ENCODE data around the gene KIF6. TPM values are rescaled to one million over a fixed set of nuclear protein-coding genes. Genes with fewer than 3 reads are reported as not detected.

The KIF6 gene
- total RNA-seq, 4 donors from 2014 or later: 0.19 to 0.38 TPM; not detected in 2

DNA sequence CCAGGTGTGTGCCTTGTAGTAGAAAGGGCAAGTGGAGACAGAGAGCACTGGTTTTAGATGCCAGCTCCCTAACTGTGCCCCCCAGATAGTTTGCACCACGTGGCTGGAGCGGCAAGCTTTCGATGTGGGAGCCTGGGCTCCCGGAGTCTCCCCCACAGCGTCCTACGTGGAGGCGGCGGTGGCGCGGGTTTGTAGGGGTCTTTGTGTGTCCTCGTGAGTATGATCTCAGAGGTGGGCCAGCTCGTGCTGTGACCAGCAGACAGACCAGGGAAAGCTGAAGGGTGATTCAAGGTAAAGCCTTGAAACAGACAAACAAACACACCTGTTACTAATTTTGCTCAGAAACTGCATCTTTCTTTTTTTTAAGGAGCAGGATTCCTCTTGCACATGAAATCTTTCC lies 397.1 kb downstream of the KIF6 start:
- no peak for TF ChIP-seq CTCF (IDR thresholded peaks at IDR 0.05)
- DNase-seq (ENCODE audit: low spot score) (no peak), ATAC-seq (ENCODE audit: low FRiP score) (no peak)

DNA sequence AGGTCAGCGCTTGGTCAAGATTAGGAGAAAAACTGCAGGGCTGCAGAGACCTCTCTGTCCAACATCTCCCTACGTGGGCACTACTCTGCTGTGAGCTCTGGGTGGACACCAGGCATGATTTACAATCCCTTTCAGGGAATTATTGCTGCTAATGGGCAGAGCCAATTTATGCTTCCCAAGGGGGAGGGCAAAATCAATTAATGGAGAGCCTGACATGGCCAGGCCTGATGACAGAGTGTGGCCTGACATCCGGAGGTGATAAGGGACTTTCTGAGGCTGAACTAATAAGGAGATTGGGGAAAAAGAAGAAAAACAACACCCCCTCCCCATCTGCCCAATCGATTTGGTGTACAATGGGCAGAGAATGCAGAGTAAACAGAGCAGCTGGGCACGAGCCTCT lies 397.7 kb downstream of the KIF6 start:
- ATAC-seq (ENCODE audit: low FRiP score) (no peak), DNase-seq (ENCODE audit: low spot score) (no peak)
- no peak for TF ChIP-seq CTCF (IDR thresholded peaks at IDR 0.05)

- ATAC-seq (ENCODE audit: low FRiP score) (no peak), DNase-seq (ENCODE audit: low spot score) (no peak)
- no peak for TF ChIP-seq CTCF (IDR thresholded peaks at IDR 0.05)
Measured at GRCh38 chr6:39322306-39322850, 402.8 kb downstream of the KIF6 start, which contains the start of gene KCNK16. TSS of gene KCNK16 (minus strand) at chr6:39322702. CDS start at chr6:39322540, 162 bp downstream.

DNA sequence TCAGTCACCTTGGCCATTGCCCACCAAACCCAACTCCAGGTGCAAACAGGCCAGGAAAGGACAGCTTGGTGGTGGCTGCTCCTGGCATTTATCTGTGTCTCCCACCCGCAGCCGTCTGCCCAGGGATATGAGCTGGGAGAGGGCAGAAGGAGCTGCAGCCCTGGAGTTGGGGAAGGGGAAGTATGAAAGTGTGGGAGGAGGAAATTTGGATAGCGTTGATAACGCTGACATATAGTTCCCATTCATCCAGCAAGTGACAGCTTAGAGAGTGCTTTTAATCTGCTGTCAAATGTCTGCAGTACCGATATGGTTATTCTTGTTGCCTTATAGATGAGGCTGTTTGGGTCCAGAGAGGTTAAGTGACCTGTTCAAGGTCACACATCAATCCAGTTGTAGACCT lies 403.4 kb downstream of the KIF6 start:
- TF ChIP-seq CTCF (IDR thresholded peaks at IDR 0.05): no peak
- ATAC-seq (ENCODE audit: low FRiP score) (no peak), DNase-seq (ENCODE audit: low spot score) (no peak)

DNA sequence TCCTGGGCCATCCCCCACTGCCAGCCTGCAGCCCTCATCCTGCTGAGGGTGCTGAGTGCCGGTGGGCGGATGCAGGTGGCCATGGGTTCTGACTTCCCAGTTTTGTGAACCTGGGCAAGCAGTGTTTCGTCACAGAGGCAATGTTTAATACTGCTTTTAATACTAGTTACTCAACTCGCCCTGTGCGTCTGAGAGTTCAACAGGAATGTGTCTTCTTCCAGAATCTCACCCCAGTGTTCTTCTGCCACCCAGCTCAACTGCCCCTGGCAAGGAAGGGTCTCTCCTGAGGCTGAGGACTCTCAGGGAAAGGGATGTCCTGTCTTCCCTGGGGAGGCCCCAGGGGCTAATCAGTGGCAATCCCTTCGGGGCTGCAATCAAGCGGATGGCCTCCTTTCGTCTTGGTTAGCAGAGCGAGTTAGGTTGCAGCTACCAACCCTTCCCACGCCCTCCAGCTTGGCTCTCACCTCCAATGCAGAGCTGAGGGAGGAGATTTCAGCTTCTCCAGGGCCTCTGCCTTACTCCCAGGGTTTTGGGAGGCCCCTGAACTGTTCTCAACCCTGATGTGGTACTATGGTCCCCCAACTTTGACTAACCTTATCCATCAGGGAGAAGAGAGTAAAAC lies 404.7 kb downstream of the KIF6 start:
- DNase-seq (ENCODE audit: low spot score): no peak
- TF ChIP-seq CTCF (IDR thresholded peaks at IDR 0.05): no peak
- no peak for ATAC-seq (ENCODE audit: low FRiP score)

GRCh38 chr6:39319621-39320362 lies 405.4 kb downstream of the KIF6 start:
- TF ChIP-seq CTCF (IDR thresholded peaks at IDR 0.05): no peak
- ATAC-seq (ENCODE audit: low FRiP score) (no peak), DNase-seq (ENCODE audit: low spot score) (no peak)

Measured in omental fat pad (tissue), 4 donors.